Panc1 (cell line): ENCODE measurements around the gene DNAJC13.

Source experiments
- CTCF ChIP-seq: fragments of 450-650 bp; IDR thresholded peaks from 2 replicates; pipeline ENCODE4 v1.5.1; 2017; ENCODE audit warnings: mild to moderate bottlenecking
- POLR2AphosphoS5 ChIP-seq: IDR thresholded peaks from 2 replicates; pipeline ENCODE4 v1.6.1; 2012; ENCODE audit warnings: mild to moderate bottlenecking, low read depth, low read length, moderate library complexity
- TCF7L2 ChIP-seq: IDR thresholded peaks from 2 replicates; pipeline ENCODE4 v1.6.1; 2011; ENCODE audit warnings: mild to moderate bottlenecking, low read depth, low read length, inconsistent platforms
- TF ChIP-seq, protein P1 (sequence below), 2 experiments: IDR thresholded peaks; 2 replicates each; pipeline ENCODE4 v1.6.1; 2011 to 2012; ENCODE audit warnings: low read depth in 2 of 2, control low read depth in 1 of 2, low read length in 1 of 2, mild to moderate bottlenecking in 1 of 2, moderate library complexity in 1 of 2; ENCODE audit not compliant: insufficient read depth in 1 of 2

DNA sequence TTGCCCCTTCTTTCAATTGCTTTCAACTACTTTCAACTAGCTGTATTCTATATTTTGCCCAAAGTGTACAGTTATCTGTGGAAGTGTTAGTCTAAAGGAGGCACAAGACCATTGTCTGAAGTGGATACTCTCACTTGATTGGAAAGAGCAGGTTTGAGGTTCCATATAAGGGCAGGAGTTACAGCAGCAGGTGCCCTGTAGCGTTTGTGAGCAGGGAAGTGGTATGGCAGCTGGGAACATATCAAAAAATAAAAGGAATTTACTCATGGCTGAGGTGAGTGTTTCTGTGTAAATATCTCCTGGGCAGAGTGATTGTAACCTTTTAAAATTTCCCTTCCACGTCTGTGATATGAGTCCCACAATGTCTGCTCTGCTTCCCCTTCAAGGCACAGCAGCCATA, 38.5 kb upstream of the DNAJC13 start:
- TF ChIP-seq CTCF (no peak), TCF7L2 (no peak), POLR2AphosphoS5 (no peak)
- TF ChIP-seq, protein P1, sequence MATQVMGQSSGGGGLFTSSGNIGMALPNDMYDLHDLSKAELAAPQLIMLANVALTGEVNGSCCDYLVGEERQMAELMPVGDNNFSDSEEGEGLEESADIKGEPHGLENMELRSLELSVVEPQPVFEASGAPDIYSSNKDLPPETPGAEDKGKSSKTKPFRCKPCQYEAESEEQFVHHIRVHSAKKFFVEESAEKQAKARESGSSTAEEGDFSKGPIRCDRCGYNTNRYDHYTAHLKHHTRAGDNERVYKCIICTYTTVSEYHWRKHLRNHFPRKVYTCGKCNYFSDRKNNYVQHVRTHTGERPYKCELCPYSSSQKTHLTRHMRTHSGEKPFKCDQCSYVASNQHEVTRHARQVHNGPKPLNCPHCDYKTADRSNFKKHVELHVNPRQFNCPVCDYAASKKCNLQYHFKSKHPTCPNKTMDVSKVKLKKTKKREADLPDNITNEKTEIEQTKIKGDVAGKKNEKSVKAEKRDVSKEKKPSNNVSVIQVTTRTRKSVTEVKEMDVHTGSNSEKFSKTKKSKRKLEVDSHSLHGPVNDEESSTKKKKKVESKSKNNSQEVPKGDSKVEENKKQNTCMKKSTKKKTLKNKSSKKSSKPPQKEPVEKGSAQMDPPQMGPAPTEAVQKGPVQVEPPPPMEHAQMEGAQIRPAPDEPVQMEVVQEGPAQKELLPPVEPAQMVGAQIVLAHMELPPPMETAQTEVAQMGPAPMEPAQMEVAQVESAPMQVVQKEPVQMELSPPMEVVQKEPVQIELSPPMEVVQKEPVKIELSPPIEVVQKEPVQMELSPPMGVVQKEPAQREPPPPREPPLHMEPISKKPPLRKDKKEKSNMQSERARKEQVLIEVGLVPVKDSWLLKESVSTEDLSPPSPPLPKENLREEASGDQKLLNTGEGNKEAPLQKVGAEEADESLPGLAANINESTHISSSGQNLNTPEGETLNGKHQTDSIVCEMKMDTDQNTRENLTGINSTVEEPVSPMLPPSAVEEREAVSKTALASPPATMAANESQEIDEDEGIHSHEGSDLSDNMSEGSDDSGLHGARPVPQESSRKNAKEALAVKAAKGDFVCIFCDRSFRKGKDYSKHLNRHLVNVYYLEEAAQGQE (IDR thresholded peaks at IDR 0.05; ENCODE audit: insufficient read depth in 1 of 2, low read depth in 2 of 2, low read length in 1 of 2), result no peak
